NB4 (cell line): ENCODE results near the gene COX20.
A peak's percentile ranks its signal among the peaks of the same experiment; 100 is the strongest.

Experiments used
- DNase-seq: peaks from one replicate; pipeline ENCODE4 v3.0.0; 2010; ENCODE audit warnings: low read depth
- H3K4me3 ChIP-seq: one replicate; pipeline ENCODE4 v1.5.1; 2011; ENCODE audit warnings: mild to moderate bottlenecking, low read depth, low read length, moderate library complexity
- CTCF ChIP-seq: IDR thresholded peaks from one replicate; pipeline ENCODE4 v1.5.1; 2012; ENCODE audit warnings: low read depth, low read length
- MAX ChIP-seq: IDR thresholded peaks from 2 replicates; pipeline ENCODE4 v1.6.1; 2011; ENCODE audit warnings: low read depth, low read length
- MYC ChIP-seq: IDR thresholded peaks from 2 replicates; pipeline ENCODE4 v1.6.1; 2011; ENCODE audit warnings: low read depth, low read length
- POLR2A ChIP-seq: IDR thresholded peaks from 2 replicates; pipeline ENCODE4 v1.6.1; 2011; ENCODE audit warnings: mild to moderate bottlenecking; ENCODE audit not compliant: insufficient read length; ENCODE audit errors: extremely low read depth

The COX20 gene

GRCh38 chr1:244860078-244860477 is 24.6 kb downstream of the COX20 start:
- no peak for DNase-seq
- TF ChIP-seq MAX: no peak
- H3K4me3 ChIP-seq: peak overlapping the region; percentile 84

GRCh38 chr1:244860914-244861610 is 25.6 kb downstream of the COX20 start:
- no peak for DNase-seq
- H3K4me3 ChIP-seq: peak overlapping the region; percentile 84
- no peak for TF ChIP-seq MAX
- TF ChIP-seq POLR2A: no peak
- no peak for TF ChIP-seq CTCF
- TF ChIP-seq MYC: no peak

GRCh38 chr1:244861683-244862082 is 26.2 kb downstream of the COX20 start:
- no peak for TF ChIP-seq MYC
- no peak for TF ChIP-seq MAX
- TF ChIP-seq POLR2A: no peak
- TF ChIP-seq CTCF: no peak
- peak overlapping the region; percentile 84 for H3K4me3 ChIP-seq
- peak; percentile 43 for DNase-seq

GRCh38 chr1:244862354-244862698 is 26.9 kb downstream of the COX20 start:
- TF ChIP-seq POLR2A: no peak
- TF ChIP-seq CTCF: no peak
- TF ChIP-seq MYC: no peak
- TF ChIP-seq MAX: no peak
- DNase-seq: peak; percentile 50
- H3K4me3 ChIP-seq: peak overlapping the region; percentile 84

GRCh38 chr1:244862699-244863490 is 27.4 kb downstream of the COX20 start:
- peak; percentile 96 for DNase-seq
- TF ChIP-seq POLR2A: peak; percentile 31
- TF ChIP-seq MYC: peak; percentile 91
- TF ChIP-seq CTCF: no peak
- peak; percentile 91 for TF ChIP-seq MAX
- H3K4me3 ChIP-seq: peak overlapping the region; percentile 88

GRCh38 chr1:244863491-244864252 is 28.2 kb downstream of the COX20 start:
- no peak for TF ChIP-seq POLR2A
- TF ChIP-seq MAX: no peak
- TF ChIP-seq CTCF: no peak
- no peak for TF ChIP-seq MYC
- no peak for DNase-seq
- H3K4me3 ChIP-seq: peak overlapping the region; percentile 88
